Measurements from ENCODE around the gene CD27.
"Not testable (repeated sequence)": the region's sequence is repeated elsewhere in the genome, so short reads cannot be mapped to it uniquely, and the experiment has no call there.

CD27 gene

DNA sequence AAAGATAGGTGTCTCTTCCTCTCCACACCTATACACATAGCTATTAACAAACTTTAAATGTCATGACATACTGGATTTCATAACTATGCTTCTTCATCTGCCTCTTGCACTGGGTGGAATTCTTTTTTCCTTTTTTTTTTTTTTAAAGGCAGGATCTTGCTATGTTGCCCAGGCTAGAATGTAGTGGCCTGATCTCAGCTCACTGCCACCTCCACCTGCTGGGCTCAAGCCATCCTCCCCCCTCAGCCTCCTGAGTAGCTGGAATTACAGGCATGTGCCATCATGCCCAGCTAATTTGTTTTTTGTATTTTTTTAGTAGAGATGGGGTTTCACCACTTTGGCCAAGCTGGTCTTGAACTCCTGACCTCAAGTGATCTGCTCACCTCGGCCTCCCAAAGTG, 43.5 kb downstream of the CD27 start:
- no peak for DNase-seq (ENCODE audit: low spot score)

DNA sequence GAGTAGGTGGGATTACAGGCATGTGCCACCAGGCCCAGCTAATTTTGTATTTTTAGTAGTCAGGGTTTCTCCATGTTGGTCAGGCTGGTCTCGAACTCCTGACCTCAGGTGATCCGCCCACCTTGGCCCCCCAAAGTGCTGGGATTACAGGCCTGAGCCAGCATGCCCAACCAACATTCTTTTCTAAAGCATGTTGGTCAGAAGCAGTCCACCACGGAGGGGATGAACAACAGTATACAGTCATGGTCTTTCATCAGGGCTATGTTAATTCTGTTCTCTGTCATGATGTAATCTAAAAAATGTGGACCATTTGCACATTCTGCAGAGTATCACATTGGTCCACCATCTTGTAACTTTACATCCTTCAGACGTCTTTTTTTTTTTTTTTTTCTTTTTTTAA, 44.7 kb downstream of the CD27 start:
- no peak for DNase-seq (ENCODE audit: low spot score)

DNA sequence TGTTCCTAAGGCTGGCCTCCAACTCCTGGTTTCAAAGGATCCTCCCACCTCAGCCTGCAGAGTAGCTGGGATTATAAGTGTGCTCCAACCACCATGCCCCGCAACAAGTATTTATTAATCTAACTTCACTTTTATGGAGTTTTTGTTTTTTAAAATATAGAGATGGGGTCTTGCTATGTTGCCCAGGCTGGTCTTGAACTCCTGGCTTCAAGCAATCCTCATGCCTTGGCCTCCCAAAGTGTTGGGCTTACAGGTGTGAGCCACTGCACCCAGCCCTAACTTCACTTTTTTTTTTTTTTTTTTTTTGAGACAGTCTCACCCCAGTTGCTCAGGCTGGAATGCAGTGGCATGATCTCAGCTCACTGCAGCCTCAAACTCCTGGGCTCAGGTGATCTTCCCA, 45.9 kb downstream of the CD27 start:
- not testable (repeated sequence) for DNase-seq (ENCODE audit: low spot score)

DNA sequence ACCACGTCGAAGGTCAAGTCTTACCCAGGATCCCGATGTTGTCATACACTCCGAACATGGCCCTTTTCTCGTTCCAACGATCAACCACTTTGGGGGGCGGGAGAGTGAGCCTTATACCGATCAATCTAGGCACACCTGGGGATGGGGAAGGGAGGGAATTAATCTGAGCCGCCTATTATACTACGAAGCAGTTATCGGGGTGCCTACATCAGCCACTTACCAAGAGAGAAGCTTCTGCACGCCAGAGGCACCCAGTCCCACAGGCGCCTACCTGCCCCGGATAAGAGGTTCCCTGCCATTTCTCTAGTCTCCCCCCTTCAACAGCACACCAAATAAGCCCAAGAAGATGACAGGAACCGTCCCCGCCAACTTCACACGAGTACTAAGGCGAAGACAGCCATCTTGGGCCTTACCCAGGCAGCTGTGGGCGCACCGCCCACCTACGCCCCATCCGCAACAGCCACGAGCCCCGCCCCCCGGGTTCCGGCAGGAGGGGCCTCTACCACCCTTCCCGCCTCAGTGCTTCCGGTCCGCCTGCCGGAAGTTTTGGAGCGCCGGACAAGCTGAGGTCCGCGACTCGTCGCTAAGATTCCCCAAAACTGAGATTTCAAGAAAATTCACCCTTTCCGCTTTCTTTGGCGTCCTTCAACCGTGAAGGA, 48.2 kb downstream of the CD27 start, which contains the start of gene MRPL51:
TSS of gene MRPL51 (minus strand) at position 425 of the 659 bp plus-strand sequence. CDS start at position 299, 126 bp downstream.
- DNase-seq (ENCODE audit: low spot score) = peak; percentile 94

DNA sequence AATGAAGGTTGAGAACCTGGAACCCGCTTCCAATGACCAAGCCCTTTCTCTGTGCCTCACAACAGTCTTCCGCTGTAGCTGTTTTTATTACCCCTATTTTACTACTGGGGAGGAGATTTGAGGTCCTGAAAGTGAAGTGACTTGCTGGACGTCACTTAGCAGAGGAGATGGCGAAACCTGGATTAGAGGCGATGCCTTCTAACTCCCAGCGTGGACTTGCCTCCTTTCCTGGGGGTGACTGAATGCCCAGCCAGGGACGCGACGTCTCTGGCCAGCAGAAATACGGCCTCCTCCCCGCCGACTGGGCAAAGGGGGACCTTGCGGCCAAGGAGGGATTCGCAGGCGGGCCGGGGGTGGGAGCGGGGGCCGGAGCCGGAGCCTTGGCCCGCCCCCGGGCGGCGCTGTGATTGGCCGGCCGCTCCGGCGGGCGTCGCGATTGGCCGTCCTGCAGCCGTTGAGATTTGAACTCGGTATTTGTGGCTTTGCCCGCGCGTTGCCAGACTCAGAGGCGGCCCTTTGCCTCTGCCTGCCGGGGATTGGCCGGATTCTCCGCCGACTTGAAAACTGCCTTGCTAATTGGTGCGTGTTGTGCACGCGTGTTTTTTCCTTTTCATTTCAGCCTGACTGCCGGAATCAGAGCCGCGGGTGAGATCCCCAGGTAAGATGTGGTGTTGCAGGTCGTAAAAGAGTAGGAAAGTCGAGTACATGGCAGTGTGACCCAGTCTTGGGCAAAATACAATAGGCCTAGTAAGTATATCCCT, 48.9 kb downstream of the CD27 start, which contains the start of gene NCAPD2:
TSS of gene NCAPD2 (plus strand) at position 606 of the 761 bp plus-strand sequence. CDS start 997 bp downstream, outside the sequence.
- peak; percentile 95 for DNase-seq (ENCODE audit: low spot score)

DNA sequence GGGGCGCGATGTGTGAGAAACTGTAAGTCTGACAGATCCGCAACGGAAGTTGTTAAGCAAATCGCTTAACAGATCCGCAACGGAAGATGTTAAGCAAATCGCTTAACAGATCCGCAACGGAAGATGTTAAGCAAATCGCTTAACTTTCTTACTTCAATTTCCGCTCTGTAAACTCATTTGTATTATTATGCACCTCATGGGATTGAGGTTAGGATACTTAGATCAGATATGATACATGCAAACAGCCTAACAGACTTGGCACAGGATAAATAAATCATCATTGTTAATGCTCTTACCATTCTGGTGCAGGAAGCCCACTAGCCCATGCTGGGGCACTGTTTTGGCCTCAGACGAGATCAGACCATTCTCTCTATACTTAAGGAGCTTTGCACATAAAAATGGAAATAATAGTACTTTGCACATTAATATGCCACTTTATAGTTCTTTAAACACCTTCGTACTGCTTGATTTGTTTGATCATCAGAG, 49.5 kb downstream of the CD27 start:
- no peak for DNase-seq (ENCODE audit: low spot score)

DNA sequence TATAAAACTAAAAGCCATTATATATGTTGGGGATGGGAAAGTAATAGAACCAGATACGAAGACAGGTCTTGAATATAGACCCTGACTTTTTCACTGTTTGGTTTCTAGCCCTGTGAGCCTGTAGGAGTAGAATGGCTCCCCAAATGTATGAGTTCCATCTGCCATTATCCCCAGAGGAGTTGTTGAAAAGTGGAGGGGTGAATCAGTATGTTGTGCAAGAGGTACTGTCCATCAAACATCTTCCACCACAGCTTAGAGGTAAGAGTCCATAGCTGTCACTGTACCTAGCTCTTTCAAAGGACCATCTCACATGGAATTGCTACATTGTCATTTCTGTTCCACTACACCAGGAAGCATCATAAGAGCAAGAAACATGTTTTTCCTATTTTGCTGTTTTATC, 50.2 kb downstream of the CD27 start:
- no peak for DNase-seq (ENCODE audit: low spot score)

DNA sequence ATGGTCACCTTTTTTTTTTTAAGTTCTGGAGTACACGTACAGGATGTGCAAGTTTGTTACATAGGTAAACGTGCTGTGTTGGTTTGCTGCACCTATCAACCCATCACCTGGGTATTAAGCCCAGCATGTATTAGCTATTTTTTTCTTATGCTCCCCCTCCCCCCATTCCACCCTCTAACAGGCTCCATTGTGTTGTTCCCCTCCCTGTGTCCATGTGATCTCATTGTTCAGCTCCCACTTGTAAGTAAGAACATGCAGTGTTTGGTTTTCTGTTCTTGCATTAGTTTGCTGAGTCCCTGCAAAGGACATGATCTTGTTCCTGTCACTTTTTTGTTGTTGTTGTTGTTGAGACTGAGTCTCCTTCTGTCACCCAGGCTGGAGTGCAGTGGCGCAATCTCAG, 52.5 kb downstream of the CD27 start:
- DNase-seq (ENCODE audit: low spot score) = not testable (repeated sequence)

DNA sequence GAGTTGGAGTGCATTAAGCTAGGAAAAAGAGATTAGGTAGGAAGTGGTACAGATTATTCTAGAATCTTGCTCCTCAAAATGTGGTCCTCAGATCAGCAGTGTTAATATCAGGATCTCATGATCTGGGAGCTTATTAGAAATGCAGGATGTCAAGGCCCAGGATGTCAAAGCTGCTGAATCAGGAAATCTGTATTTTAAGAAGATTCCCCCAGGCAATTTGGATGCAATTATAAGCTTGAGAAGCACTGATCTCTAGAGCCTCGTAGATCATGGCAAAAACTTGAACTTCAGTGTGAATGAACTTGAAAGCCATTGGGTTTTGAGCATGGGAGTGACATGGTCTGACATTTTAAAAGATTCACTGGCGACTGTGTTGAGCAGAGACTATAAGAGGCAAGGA, 55.7 kb downstream of the CD27 start:
- DNase-seq (ENCODE audit: low spot score) = no peak
